ENCODE measurements around the gene ZMYND11. TPM values are rescaled to one million over a fixed set of nuclear protein-coding genes. Genes with fewer than 3 reads are reported as not detected.

Gene ZMYND11
- total and polyA plus RNA-seq, 2 of the 8 experiments (the other 6 are each of a cell fraction or from before 2014, with no cell fraction given) = 7.5 to 26.6 TPM

GRCh38 chr10:92846-93245, 42.4 kb upstream of the ZMYND11 start:
- no peak for FAIRE-seq
- Histone ChIP-seq H2BK120ac (replicated peaks; ENCODE audit: low read depth, low read length) (no peak overlapping the region), H3K27ac (ENCODE audit: low read depth, low read length) (no peak overlapping the region), H3K23ac (ENCODE audit: insufficient read length) (no peak overlapping the region), H3K9ac (replicated peaks in 1 of 4; ENCODE audit: extremely low read depth in 1 of 4, low read depth in 3 of 4, low read length in 3 of 4) (no peak overlapping the region), H3K23me2 (ENCODE audit: low read depth, low read length) (no peaks in the 10 kb centered on the region), H4K20me1 (replicated peaks in 1 of 2; ENCODE audit: control insufficient read depth in 1 of 2, insufficient read depth in 2 of 2, low read length in 2 of 2) (no peaks in the 10 kb centered on the region), H3K18ac (ENCODE audit: extremely low read depth, low read length) (no peak overlapping the region), H4K8ac (ENCODE audit: extremely low read depth, insufficient read depth, low read length) (no peak overlapping the region), H2AFZ (ENCODE audit: low read length) (no peak overlapping the region), H2BK20ac (ENCODE audit: low read length) (no peak overlapping the region), H3K79me1 (ENCODE audit: low read depth, low read length) (no peaks in the 10 kb centered on the region), H3K4ac (replicated peaks; ENCODE audit: insufficient read length, low read depth, low read length) (no peak overlapping the region), H3K4me1 (replicated peaks in 1 of 4; ENCODE audit: control insufficient read depth in 3 of 4, insufficient read depth in 4 of 4, low read length in 3 of 4) (no peaks in the 10 kb centered on the region; a peak in 1 of 7 replicates), H2BK12ac (ENCODE audit: low read depth, low read length) (no peak overlapping the region), H3K27me3 (replicated peaks in 1 of 4; ENCODE audit: control insufficient read depth in 3 of 4, extremely low read depth in 1 of 4, insufficient read depth in 3 of 4, low read length in 3 of 4) (no peaks in the 10 kb centered on the region), H2BK5ac (ENCODE audit: low read depth, low read length) (no peak overlapping the region), H3K9me3 (ENCODE audit: insufficient read depth in 2 of 2, low read depth in 1 of 2, low read length in 1 of 2) (peaks cover 28 to 35% of the 10 kb centered on the region in 2 experiments), H3K56ac (replicated peaks; ENCODE audit: insufficient read length, low read depth, low read length) (no peak overlapping the region), H4K5ac (ENCODE audit: insufficient read length, low read depth, low read length) (no peak overlapping the region), H3K4me3 (ENCODE audit: extremely low read depth in 1 of 4, insufficient read depth in 2 of 4, low read depth in 3 of 4, low read length in 4 of 4) (no peak overlapping the region), H2BK15ac (ENCODE audit: low read length) (no peak overlapping the region), H3K14ac (ENCODE audit: insufficient read length) (no peak overlapping the region), H3K4me2 (ENCODE audit: insufficient read depth in 1 of 2, low read depth in 2 of 2, low read length in 2 of 2) (no peak overlapping the region), H2AK5ac (ENCODE audit: low read depth, low read length) (no peak overlapping the region), H3K79me2 (ENCODE audit: control insufficient read depth in 1 of 2, insufficient read depth in 2 of 2, low read length in 2 of 2) (no peaks in the 10 kb centered on the region), H4K91ac (replicated peaks; ENCODE audit: insufficient read length, low read length) (no peak overlapping the region), H3K36me3 (ENCODE audit: control insufficient read depth in 2 of 4, insufficient read depth in 4 of 4, low read length in 3 of 4) (no peaks in the 10 kb centered on the region)
- TF ChIP-seq RNF2 (IDR thresholded peaks at IDR 0.05; ENCODE audit: borderline replicate concordance, low read depth, low read length, missing control alignments, poor library complexity, severe bottlenecking) (no peak), BCL11A (IDR thresholded peaks at IDR 0.05; ENCODE audit: low read depth in 2 of 2, low read length in 2 of 2) (no peak), TEAD4 (IDR thresholded peaks at IDR 0.05; ENCODE audit: low read depth, low read length) (no peak), GABPA (IDR thresholded peaks at IDR 0.05; ENCODE audit: borderline replicate concordance, insufficient read depth, low read length) (no peak), EGR1 (IDR thresholded peaks at IDR 0.05; ENCODE audit: borderline replicate concordance, low read depth, low read length) (no peak), ASH2L (IDR thresholded peaks at IDR 0.05; ENCODE audit: low read length) (no peak), CHD2 (IDR thresholded peaks at IDR 0.05; ENCODE audit: low read length) (no peak), CHD1 (IDR thresholded peaks at IDR 0.05; ENCODE audit: low read depth, low read length) (no peak), KDM5A (IDR thresholded peaks at IDR 0.05; ENCODE audit: low read length) (no peak)
- TF ChIP-seq, protein P1, sequence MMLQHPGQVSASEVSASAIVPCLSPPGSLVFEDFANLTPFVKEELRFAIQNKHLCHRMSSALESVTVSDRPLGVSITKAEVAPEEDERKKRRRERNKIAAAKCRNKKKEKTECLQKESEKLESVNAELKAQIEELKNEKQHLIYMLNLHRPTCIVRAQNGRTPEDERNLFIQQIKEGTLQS (IDR thresholded peaks at IDR 0.05; ENCODE audit: insufficient read depth, low read depth, low read length) = no peak
- WGBS, 2 experiments (ENCODE audit: extremely low coverage in 1 of 2, insufficient coverage in 1 of 2, insufficient read length in 1 of 2, insufficient replicate concordance in 2 of 2, low coverage in 1 of 2, low lambda C conversion rate in 2 of 2, missing lambda C conversion rate in 1 of 2) = 87% methylated on average over 2 of the region's 2 CpGs; no CpG with 5 or more reads in 1 of the 2 experiments
- ChIA-PET CTCF (ENCODE audit: partially characterized antibody) (no interaction called here), POLR2A (ENCODE audit: partially characterized antibody) (no interaction called here)
- DNase-seq (ENCODE audit: low read depth in 1 of 2, low spot score in 2 of 2) = no peak
